PFSK-1 (cell line): ENCODE data around the gene TRHDE.

Experiments
- FOXP2 ChIP-seq: optimal IDR thresholded peaks from 2 replicates; pipeline ENCODE3; 2011; ENCODE audit warnings: borderline replicate concordance, control low read depth, inconsistent platforms; ENCODE audit not compliant: insufficient read depth; ENCODE audit errors: extremely low read length, extremely low read depth
- POLR2AphosphoS5 ChIP-seq: IDR thresholded peaks from 2 replicates; pipeline ENCODE4 v1.6.1; 2012; ENCODE audit warnings: low read depth, mild to moderate bottlenecking, control low read depth, low read length, moderate library complexity
- SIN3A ChIP-seq: IDR thresholded peaks from 2 replicates; pipeline ENCODE4 v1.6.1; 2012; ENCODE audit warnings: mild to moderate bottlenecking, low read length, moderate library complexity, borderline replicate concordance; ENCODE audit not compliant: insufficient read depth
- TAF1 ChIP-seq: IDR thresholded peaks from 2 replicates; pipeline ENCODE4 v1.6.1; 2012; ENCODE audit warnings: low read length, control low read depth, borderline replicate concordance; ENCODE audit not compliant: insufficient read depth
- TF ChIP-seq, protein P1 (sequence below), 2 experiments: IDR thresholded peaks; 2 replicates each; pipeline versions ENCODE4 v1.6.1 to v1.8.0; 2011 to 2012; ENCODE audit warnings: low read depth in 2 of 2, low read length in 2 of 2, control low read depth in 1 of 2, inconsistent platforms in 1 of 2, mild to moderate bottlenecking in 1 of 2, moderate library complexity in 1 of 2; ENCODE audit not compliant: insufficient read depth in 1 of 2

Gene TRHDE

DNA sequence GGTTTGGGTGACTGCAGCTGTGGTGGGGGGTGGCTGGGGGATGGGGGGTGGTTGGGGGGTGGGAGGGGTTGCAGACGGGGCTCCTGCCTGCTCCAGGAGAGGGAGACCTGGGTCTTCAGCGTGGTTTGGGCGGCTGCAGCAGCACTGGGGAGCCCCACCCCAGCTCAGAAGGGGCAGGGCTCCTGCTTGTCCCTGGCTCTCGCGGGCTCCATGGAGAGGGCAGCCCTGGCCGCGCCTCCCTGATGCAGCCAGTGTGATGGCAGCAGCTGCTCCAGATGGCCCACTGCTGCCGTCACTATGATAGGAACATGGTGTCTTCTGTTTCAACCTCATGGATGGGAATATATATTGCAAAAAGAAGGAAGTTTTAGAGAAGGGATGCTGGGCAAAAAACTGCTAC, 22.9 kb downstream of the TRHDE start:
- no peak for TF ChIP-seq TAF1
- no peak for TF ChIP-seq SIN3A
- no peak for TF ChIP-seq FOXP2
- TF ChIP-seq POLR2AphosphoS5: no peak
- TF ChIP-seq, protein P1, sequence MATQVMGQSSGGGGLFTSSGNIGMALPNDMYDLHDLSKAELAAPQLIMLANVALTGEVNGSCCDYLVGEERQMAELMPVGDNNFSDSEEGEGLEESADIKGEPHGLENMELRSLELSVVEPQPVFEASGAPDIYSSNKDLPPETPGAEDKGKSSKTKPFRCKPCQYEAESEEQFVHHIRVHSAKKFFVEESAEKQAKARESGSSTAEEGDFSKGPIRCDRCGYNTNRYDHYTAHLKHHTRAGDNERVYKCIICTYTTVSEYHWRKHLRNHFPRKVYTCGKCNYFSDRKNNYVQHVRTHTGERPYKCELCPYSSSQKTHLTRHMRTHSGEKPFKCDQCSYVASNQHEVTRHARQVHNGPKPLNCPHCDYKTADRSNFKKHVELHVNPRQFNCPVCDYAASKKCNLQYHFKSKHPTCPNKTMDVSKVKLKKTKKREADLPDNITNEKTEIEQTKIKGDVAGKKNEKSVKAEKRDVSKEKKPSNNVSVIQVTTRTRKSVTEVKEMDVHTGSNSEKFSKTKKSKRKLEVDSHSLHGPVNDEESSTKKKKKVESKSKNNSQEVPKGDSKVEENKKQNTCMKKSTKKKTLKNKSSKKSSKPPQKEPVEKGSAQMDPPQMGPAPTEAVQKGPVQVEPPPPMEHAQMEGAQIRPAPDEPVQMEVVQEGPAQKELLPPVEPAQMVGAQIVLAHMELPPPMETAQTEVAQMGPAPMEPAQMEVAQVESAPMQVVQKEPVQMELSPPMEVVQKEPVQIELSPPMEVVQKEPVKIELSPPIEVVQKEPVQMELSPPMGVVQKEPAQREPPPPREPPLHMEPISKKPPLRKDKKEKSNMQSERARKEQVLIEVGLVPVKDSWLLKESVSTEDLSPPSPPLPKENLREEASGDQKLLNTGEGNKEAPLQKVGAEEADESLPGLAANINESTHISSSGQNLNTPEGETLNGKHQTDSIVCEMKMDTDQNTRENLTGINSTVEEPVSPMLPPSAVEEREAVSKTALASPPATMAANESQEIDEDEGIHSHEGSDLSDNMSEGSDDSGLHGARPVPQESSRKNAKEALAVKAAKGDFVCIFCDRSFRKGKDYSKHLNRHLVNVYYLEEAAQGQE (IDR thresholded peaks at IDR 0.05; ENCODE audit: insufficient read depth in 1 of 2, low read depth in 2 of 2, low read length in 2 of 2): no peak

DNA sequence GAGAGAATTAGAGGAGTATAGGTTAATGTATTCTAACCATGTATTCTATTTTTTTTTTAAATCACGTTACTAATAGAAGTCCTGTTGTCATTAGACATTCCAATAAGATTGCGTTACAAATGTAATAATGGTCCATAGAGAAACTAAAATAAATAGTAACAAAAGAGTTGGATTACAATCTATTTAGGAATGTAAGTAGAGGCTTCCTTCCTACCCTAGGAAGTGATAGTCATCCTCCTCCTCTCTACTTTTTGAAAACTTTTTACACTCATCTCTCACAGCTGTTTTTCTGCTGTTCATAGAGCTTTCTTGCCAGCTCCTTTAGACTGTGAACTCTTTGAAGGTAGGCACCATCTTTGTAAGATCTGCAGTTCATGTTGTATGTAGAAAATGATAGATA, 23.6 kb downstream of the TRHDE start:
- TF ChIP-seq FOXP2 (no peak), TAF1 (no peak), SIN3A (no peak), POLR2AphosphoS5 (no peak)
- TF ChIP-seq, protein P1 (IDR thresholded peaks at IDR 0.05; ENCODE audit: insufficient read depth in 1 of 2, low read depth in 2 of 2, low read length in 2 of 2): no peak

DNA sequence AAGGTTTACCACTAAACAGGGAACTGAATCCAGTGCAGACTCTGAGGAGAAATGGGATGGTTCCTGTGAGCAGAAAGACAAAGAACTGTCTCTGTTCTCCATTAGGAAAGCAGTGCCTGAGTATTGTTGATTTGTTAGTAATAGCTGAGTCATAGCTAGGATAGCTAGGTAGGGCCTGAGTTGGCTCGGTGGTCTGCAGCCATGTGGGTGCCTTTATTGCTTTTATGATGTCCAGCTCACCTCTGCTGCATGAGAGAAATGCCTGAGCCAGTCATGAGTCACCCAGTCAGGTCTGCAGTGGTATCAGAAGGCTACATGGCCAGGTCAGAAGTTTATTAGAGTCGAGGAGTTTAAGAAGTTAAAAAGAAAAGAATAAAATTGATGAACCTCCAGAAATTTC, 24.2 kb downstream of the TRHDE start:
- TF ChIP-seq, protein P1 (IDR thresholded peaks at IDR 0.05; ENCODE audit: insufficient read depth in 1 of 2, low read depth in 2 of 2, low read length in 2 of 2): no peak
- TF ChIP-seq FOXP2: no peak
- no peak for TF ChIP-seq SIN3A
- TF ChIP-seq TAF1: no peak
- no peak for TF ChIP-seq POLR2AphosphoS5

DNA sequence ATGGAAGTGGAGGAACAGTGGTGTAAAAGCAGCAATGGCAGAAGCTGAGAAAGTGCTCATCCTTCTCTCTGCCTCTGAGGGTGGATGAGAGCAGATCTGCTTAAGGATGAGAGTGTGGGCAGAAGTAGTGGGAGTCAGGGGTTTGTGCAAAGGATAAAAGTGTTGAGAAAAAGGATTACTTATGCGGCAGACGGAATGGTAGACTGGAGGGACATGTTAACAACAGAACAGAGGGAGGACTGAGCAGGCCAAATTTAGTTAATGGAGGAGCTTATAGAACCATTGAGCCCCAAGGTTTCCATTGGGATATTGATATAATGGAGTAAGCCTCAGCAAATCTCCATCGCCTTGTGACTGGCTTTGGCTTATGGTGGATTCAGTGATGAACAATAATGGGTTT, 25.5 kb downstream of the TRHDE start:
- TF ChIP-seq POLR2AphosphoS5 (no peak), FOXP2 (no peak), TAF1 (no peak), SIN3A (no peak)
- TF ChIP-seq, protein P1 (IDR thresholded peaks at IDR 0.05; ENCODE audit: insufficient read depth in 1 of 2, low read depth in 2 of 2, low read length in 2 of 2): no peak

DNA sequence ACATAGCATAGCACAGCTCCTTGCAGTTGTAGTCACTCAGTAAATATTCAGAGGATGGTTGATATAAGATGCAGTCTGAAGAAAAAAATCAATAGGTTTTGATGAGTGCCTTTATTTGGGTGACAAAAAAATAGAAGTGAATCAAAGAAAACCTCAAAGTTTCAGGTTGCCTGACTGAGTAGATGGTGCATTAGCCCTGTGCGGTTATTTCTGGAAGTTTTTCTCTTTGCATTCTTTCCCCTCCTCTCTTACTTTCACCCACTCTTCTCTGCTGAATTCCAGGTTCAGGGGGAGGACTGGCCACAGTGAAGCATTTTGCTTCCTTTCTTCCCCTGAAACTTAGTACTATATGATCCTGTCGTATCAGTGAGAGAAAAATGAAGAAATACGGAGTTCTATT, 28.6 kb downstream of the TRHDE start:
- no peak for TF ChIP-seq FOXP2
- no peak for TF ChIP-seq TAF1
- TF ChIP-seq SIN3A: no peak
- TF ChIP-seq POLR2AphosphoS5: no peak
- TF ChIP-seq, protein P1 (IDR thresholded peaks at IDR 0.05; ENCODE audit: insufficient read depth in 1 of 2, low read depth in 2 of 2, low read length in 2 of 2): no peak
